ENCODE data around the gene MYF6. TPM values are rescaled to one million over a fixed set of nuclear protein-coding genes. Genes with fewer than 3 reads are reported as not detected.
"Not testable (repeated sequence)": the region's sequence is repeated elsewhere in the genome, so short reads cannot be mapped to it uniquely, and the experiment has no call there.

MYF6 gene
- not detected for total RNA-seq

DNA sequence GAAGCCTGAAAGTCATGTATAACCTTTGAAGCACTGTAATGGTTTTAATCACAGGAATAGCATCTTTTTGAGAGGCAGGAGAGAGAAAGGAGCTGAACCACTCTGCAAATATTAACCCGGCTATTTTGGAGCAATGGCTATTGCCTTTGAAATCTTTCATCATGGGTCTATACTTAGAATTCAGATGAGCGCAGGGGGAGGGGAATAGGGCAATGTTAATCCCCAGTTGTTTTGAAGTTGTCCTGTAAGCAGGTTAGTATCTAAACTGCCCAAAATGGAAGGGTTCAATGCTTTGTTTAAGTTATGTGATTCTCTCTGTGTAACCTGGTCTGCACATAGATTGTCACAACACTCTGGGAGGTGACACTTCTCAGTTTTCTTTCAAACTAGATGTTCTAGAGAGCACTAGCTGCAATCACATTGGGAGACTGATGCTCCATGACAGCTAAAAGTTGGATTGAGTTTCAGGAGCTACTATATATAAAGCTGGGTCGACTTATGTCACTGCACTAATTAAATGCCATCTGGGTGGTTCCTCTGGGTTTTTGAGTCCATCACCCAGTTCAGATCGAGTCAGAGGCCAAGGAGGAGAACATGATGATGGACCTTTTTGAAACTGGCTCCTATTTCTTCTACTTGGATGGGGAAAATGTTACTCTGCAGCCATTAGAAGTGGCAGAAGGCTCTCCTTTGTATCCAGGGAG is at the start of gene MYF6:
Gene MYF6, plus strand, starts transcription at position 509 of the 704 bp plus-strand sequence. Its CDS starts 86 bp downstream, at position 595.
- Mint-ChIP-seq H3K4me1 (ENCODE audit: low read depth in 2 of 2) (no peaks in the 10 kb centered on the region), H3K27me3 (peaks cover 18 to 25% of the 10 kb centered on the region in 2 donors), H3K27ac (no peak within 1 kb of the TSS), H3K36me3 (peaks cover 5% of the 10 kb centered on the region), H3K9me3 (peaks cover 5% of the 10 kb centered on the region), H3K4me3 (no peak within 1 kb of the TSS)
- no peak for ATAC-seq
- no peak for DNase-seq (ENCODE audit: low spot score)

DNA sequence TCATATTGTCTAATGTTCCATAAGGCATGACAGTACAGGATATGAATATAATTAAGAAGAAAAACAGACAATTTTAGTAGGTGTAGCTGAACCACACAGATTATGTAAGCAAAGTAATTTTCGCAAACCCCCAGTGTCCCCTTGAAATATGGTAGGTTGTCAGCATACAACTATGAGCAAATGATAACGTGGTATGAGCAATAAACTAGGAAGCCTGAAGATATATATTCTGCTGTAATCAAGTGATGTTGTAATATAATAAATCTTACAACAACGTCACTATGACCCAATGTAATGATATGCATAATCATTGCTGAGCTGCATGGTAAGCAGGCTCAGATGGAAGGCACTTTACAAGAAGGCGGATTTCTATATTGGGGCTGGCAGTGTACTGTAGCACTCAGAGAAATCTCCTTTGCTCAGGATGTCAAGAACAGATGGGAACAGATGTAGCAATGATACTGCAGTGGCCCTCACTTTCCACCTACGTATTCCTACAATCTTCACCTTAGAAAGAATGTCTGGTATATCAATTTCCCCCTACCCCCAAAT is 47.8 kb upstream of the MYF6 start:
- no peak for ATAC-seq
- H3K4me1 Mint-ChIP-seq (ENCODE audit: low read depth in 2 of 2), result no peaks in the 10 kb centered on the region

DNA sequence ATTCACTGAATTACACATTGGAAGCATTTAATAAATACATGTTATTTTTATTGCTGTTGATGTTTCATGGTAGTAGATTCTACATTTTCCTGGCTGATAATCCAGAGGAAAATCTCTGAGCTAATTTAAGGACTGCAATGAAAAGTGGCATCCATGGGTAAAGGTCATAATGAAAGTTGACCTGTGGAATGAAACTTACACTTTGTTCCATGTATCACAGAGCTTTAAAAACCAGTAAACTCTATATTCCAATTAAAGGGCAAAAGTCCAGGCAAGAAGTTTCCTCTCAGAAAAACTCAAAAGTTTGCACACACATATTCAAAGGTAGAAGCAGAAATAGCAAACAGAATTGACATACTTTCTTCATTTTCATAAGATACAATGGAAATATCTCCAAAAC is 44.8 kb upstream of the MYF6 start:
- Mint-ChIP-seq H3K36me3 (no peaks in the 10 kb centered on the region), H3K4me1 (ENCODE audit: low read depth in 2 of 2) (no peaks in the 10 kb centered on the region), H3K4me3 (no peak overlapping the region), H3K27me3 (no peaks in the 10 kb centered on the region), H3K9me3 (peaks cover 18% of the 10 kb centered on the region), H3K27ac (no peak overlapping the region)
- ATAC-seq (no peak), DNase-seq (ENCODE audit: low spot score) (no peak)

More for the DNA sequence above, 47.8 kb upstream of the MYF6 start:
- H3K36me3 Mint-ChIP-seq, result no peaks in the 10 kb centered on the region
- no peak overlapping the region for H3K27ac Mint-ChIP-seq
- H3K27me3 Mint-ChIP-seq, result no peaks in the 10 kb centered on the region
- H3K9me3 Mint-ChIP-seq, result peaks cover 13% of the 10 kb centered on the region
- DNase-seq (ENCODE audit: low spot score), result no peak
- H3K4me3 Mint-ChIP-seq, result no peak overlapping the region

DNA sequence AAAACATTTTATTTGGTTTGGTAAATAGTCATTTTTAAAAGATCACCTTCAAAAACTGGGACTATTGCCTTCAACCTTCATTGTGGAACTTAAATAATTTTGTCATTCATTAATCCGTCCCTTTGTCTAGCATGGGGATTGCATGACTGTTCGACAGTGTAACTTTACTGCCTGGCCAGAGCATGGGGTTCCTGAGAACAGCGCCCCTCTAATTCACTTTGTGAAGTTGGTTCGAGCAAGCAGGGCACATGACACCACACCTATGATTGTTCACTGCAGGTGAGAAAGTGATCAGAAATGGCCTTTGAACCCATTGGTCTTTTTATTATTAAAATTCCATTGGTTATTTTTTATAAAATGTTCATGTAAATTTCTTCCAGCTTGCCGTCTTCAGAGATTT is 37.2 kb upstream of the MYF6 start:
- Mint-ChIP-seq H3K4me1 (ENCODE audit: low read depth in 2 of 2) (no peaks in the 10 kb centered on the region), H3K27ac (no peak overlapping the region), H3K4me3 (no peak overlapping the region), H3K36me3 (no peaks in the 10 kb centered on the region), H3K9me3 (peaks cover 9% of the 10 kb centered on the region), H3K27me3 (no peaks in the 10 kb centered on the region)
- ATAC-seq (no peak), DNase-seq (ENCODE audit: low spot score) (no peak)

DNA sequence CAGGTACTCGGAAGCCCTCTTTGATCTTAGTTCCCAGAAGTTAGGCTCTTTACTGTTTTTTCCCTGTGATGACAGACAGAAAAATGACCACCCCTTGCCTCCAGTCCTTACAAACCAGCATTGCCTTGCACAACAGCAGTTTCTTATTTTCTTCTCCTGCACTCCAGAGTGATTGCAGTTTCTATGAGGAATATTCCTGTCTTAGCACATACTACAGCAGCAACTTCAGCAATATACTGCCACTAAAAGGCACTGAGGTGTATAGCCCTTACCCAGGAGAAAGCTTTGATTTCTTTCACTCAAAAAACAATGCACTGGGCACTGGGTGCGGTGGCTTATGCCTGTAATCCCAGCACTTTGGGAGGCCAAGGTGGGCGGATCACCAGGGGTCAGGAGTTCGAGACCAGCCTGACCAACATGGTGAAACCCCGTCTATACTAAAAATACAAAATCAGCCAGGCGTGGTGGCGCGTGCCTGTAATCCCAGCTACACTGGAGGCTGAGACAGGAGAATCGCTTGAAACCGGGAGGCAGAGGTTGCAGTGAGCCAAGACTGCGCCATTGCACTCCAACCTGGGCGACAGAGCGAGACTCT is 31.3 kb upstream of the MYF6 start:
- not testable (repeated sequence) for H3K4me3 Mint-ChIP-seq; H3K27ac Mint-ChIP-seq; ATAC-seq; H3K36me3 Mint-ChIP-seq; H3K27me3 Mint-ChIP-seq; DNase-seq (ENCODE audit: low spot score); H3K9me3 Mint-ChIP-seq; H3K4me1 Mint-ChIP-seq (ENCODE audit: low read depth in 2 of 2)

DNA sequence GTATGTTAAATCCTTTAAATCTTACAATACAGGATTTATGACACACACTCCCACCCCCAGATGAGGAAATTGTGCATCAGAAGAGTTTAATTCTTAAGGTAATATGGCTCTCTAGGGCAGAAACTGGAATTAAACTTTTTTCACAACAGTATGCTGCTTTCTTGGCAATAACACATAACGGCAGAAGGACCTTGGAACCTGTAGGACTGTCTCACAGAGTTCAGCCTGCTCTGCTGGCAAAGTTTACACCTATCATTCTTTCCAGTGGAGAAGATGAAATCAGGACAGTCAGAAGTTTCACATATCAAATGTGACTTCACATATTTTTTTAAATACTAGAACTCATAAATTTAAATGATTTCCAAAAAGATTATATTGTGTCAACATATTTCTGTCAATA is 30.6 kb upstream of the MYF6 start:
- Mint-ChIP-seq H3K4me3 (no peak overlapping the region), H3K27ac (no peak overlapping the region), H3K36me3 (no peaks in the 10 kb centered on the region), H3K27me3 (no peaks in the 10 kb centered on the region), H3K9me3 (peaks cover 5% of the 10 kb centered on the region), H3K4me1 (ENCODE audit: low read depth in 2 of 2) (no peaks in the 10 kb centered on the region)
- ATAC-seq (no peak), DNase-seq (ENCODE audit: low spot score) (no peak)

DNA sequence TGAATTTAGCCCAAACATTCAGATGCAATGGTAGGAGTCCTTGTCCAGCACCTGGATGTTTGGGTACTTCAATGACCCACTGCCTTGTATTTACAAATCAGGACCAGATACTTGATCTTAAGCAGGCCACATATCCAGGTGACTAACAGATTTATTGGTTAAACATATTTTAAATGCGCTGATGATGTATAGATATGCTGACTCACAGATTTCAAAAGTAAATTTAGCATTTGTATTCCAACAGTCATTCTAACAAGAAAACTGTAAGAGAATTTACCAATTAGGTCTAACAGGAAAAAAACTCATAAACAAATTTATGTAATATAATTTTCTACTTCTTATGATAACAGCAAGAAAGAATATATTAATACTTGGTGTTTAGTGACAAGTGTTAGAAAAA is 29.4 kb upstream of the MYF6 start:
- peaks cover 5% of the 10 kb centered on the region for H3K9me3 Mint-ChIP-seq
- no peak overlapping the region for H3K27ac Mint-ChIP-seq
- H3K4me3 Mint-ChIP-seq, result no peak overlapping the region
- no peaks in the 10 kb centered on the region for H3K27me3 Mint-ChIP-seq
- no peaks in the 10 kb centered on the region for H3K4me1 Mint-ChIP-seq (ENCODE audit: low read depth in 2 of 2)
- no peak for ATAC-seq
- no peaks in the 10 kb centered on the region for H3K36me3 Mint-ChIP-seq
- no peak for DNase-seq (ENCODE audit: low spot score)

DNA sequence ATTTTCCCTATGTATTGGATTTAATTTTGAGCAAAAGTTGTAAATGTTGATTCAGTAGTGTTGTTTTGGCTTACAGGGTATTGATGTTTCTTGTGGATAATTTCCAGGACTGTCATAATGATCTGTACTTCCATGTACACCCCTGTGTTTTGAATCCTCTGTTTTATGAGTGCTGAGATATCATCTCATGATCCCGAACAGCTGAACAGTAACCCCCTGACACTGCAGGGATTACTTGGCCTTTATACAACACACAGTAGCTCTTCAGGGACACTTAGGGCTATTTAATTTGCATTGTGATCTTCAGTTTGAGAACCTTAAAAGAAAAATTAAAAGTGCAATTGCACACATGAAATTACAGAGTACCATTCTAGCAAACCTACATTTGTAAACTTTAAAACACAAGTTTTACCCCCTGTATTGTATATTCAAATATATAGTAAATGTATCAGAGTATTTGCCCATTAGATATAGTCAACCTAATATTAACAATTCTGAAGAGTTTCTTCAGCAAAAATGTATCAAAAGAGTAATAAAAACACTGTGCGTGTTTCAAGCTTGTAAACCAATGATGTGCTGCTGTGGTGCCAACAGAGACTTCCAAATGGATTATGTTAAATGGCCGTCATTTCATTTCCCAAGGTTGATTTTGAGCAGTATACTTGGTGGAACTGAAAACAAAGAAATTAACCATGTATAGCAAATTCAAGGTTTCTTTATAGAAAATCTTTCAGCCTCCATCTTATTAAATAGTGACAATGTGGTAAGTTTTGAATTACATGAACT is 27.9 kb upstream of the MYF6 start:
- no peaks in the 10 kb centered on the region for H3K4me1 Mint-ChIP-seq (ENCODE audit: low read depth in 2 of 2)
- H3K36me3 Mint-ChIP-seq, result no peaks in the 10 kb centered on the region
- H3K9me3 Mint-ChIP-seq, result peaks cover 5% of the 10 kb centered on the region
- no peak for ATAC-seq
- H3K27me3 Mint-ChIP-seq, result no peaks in the 10 kb centered on the region
- no peak for DNase-seq (ENCODE audit: low spot score)
- H3K4me3 Mint-ChIP-seq, result no peak overlapping the region
- H3K27ac Mint-ChIP-seq, result no peak overlapping the region

DNA sequence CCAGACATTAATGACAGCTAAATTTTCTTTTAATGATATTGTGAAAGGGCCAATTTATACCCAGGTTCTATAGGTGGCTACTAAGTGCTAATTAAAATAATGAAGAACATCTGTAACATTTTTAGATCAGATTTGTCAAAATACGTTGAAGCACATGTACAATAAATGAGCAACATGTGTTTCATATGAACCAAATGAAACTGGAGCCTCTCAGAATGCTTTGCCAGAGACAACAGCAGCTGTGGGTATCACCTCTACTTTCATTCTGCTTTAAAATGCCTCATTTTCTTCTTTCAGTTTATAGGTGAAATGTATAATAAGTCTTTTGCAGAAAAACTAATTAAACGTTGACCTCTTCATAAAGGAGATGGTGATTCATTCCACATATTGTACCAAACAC is 26.1 kb upstream of the MYF6 start:
- H3K9me3 Mint-ChIP-seq, result peaks cover 2% of the 10 kb centered on the region
- H3K4me3 Mint-ChIP-seq, result no peak overlapping the region
- H3K4me1 Mint-ChIP-seq (ENCODE audit: low read depth in 2 of 2), result no peaks in the 10 kb centered on the region
- ATAC-seq (no peak), DNase-seq (ENCODE audit: low spot score) (no peak)
- no peaks in the 10 kb centered on the region for H3K27me3 Mint-ChIP-seq
- no peaks in the 10 kb centered on the region for H3K36me3 Mint-ChIP-seq
- no peak overlapping the region for H3K27ac Mint-ChIP-seq

DNA sequence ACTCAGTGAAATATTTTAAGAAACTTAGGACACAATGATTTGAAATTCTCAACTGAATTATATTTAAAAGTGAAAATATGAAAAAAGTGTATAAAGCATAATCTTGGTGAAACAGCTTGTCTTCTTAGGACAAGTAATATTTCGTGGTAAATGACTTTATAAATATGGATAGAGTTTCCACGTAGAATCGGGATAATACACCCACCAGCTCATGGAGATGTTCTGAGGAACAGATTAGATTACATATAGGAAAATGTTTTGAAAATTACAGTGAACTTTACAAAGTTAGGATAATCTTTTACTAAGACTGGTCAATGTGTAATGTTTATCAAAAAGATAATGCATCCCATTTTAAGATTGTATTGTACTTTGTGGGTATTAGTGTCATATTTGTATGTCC is 25.6 kb upstream of the MYF6 start:
- H3K36me3 Mint-ChIP-seq, result no peaks in the 10 kb centered on the region
- no peak overlapping the region for H3K27ac Mint-ChIP-seq

DNA sequence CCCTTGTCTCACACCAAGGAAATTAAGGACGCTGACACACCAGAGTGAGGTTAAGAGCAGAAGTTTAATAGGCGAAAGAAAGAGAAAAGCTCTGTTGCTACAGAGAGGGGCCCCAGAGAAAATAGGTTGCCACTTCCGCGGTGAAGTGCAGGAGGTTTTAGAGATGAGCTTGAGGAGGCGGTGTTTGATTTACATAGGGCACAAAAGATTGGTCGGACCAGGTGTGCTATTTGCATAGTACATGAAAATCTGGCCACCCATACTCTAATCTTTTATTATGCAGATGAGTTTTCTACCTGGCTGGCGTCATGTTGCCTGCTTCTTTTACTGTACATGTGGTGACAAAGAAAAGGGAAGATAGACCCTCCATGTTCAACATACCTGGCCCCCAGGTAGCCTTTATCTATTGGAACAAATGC is 23.3 kb upstream of the MYF6 start:
- Mint-ChIP-seq H3K36me3 (no peaks in the 10 kb centered on the region), H3K27ac (no peak overlapping the region)

More for the DNA sequence above, 25.6 kb upstream of the MYF6 start:
- ATAC-seq, result no peak
- no peak for DNase-seq (ENCODE audit: low spot score)
- Mint-ChIP-seq H3K9me3 (peaks cover 6% of the 10 kb centered on the region), H3K4me1 (ENCODE audit: low read depth in 2 of 2) (no peaks in the 10 kb centered on the region), H3K27me3 (no peaks in the 10 kb centered on the region), H3K4me3 (no peak overlapping the region)

DNA sequence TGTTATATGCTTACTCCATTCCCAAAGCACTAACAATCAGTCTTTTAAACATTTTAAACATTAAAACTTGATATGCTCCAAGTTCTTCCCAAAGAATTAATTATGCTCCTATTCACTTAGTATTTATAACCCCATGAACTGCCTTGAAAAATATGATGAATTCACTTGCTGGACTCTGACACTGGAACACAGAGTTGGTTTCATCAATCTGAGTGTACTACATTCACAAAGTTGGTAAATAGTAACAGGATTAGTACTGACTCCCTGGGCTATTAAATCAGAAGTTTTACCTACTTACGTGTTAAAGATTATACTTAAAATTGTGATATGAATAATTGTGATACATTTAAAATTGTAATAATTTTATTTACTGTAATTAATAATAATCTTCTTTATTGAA is 17.3 kb upstream of the MYF6 start:
- Mint-ChIP-seq H3K27ac (no peak overlapping the region), H3K9me3 (peaks cover 13% of the 10 kb centered on the region), H3K4me1 (ENCODE audit: low read depth in 2 of 2) (no peaks in the 10 kb centered on the region), H3K4me3 (no peak overlapping the region), H3K36me3 (no peaks in the 10 kb centered on the region), H3K27me3 (no peaks in the 10 kb centered on the region)
- ATAC-seq, result no peak
- no peak for DNase-seq (ENCODE audit: low spot score)

More for the DNA sequence above, 23.3 kb upstream of the MYF6 start:
- Mint-ChIP-seq H3K27me3 (no peaks in the 10 kb centered on the region), H3K4me1 (ENCODE audit: low read depth in 2 of 2) (no peaks in the 10 kb centered on the region), H3K4me3 (no peak overlapping the region), H3K9me3 (peaks cover 7% of the 10 kb centered on the region)
- DNase-seq (ENCODE audit: low spot score), result no peak
- no peak for ATAC-seq

DNA sequence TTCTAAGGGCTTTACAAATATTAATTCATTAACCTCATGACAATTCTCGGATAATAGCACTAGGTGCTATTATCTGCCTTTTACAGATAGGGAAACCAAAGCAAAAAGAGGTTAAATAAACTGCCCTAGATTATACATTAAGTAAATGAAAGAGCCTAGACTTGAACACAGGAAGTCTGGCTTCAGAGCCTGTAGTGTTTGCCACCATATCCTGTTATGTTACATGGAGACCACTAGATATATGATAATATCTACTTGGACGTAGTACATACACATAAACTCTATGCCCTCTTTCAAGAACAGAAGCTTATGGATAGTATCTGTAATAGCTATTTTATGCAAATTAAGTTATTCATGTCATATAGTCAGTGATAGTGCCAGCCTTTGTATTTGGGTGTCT is 16.9 kb upstream of the MYF6 start:
- H3K9me3 Mint-ChIP-seq, result peaks cover 13% of the 10 kb centered on the region
- no peak overlapping the region for H3K27ac Mint-ChIP-seq

DNA sequence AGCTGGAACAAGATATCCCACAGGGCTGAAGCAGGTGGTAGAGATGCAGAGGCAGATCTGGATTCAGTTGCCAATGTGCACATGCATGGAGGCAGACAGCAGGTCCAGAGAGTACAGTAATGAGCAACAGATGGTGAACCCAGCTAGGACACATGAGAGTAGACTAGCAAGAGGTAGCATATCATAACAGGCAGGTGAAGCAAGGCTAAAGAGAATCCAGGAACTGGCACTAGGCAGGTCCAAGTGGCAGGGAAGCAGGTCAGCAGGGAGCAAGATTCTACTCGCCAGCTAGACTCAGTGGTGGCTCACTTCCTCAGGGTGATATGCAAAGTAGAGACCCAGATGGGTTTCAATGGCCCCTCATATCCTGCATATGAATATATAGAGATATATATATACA is 15.3 kb upstream of the MYF6 start:
- H3K36me3 Mint-ChIP-seq, result no peaks in the 10 kb centered on the region
- H3K27me3 Mint-ChIP-seq, result no peaks in the 10 kb centered on the region
- ATAC-seq (no peak), DNase-seq (ENCODE audit: low spot score) (no peak)
- no peak overlapping the region for H3K4me3 Mint-ChIP-seq
- no peak overlapping the region for H3K27ac Mint-ChIP-seq
- peaks cover 6% of the 10 kb centered on the region for H3K9me3 Mint-ChIP-seq
- no peaks in the 10 kb centered on the region for H3K4me1 Mint-ChIP-seq (ENCODE audit: low read depth in 2 of 2)

More for the DNA sequence above, 16.9 kb upstream of the MYF6 start:
- no peak for ATAC-seq
- Mint-ChIP-seq H3K36me3 (no peaks in the 10 kb centered on the region), H3K27me3 (no peaks in the 10 kb centered on the region), H3K4me3 (no peak overlapping the region), H3K4me1 (ENCODE audit: low read depth in 2 of 2) (no peaks in the 10 kb centered on the region)
- no peak for DNase-seq (ENCODE audit: low spot score)
